PC-3 (cell line): ENCODE measurements around the gene ESF1. TPM values are rescaled to one million over a fixed set of nuclear protein-coding genes. Genes with fewer than 3 reads are reported as not detected.

Source experiments
- ATAC-seq: fragments of 200-7000 bp; cut with Tn5 transposase; 2 replicates; pipeline ENCODE4 v1.9.1; 2020; ENCODE audit warnings: mild to moderate bottlenecking, moderate library complexity
- BruUV-seq: library from RNA; stranded (reverse); fragments of 400-500 nt; replicated peaks from 2 replicates; lab custom pipeline; 2021; lab: Mats Ljungman, UMichigan
- CTCF ChIA-PET: fragments of 300-600 bp; sonication (Branson Sonifier 250); formaldehyde crosslinking; loops from one replicate; lab custom pipeline; 2022; ENCODE audit warnings: antibody characterized with exemption; lab: Charles Lee
- POLR2A ChIA-PET: fragments of 300-600 bp; sonication (Branson Sonifier 250); formaldehyde crosslinking; loops from one replicate; lab custom pipeline; 2022; ENCODE audit warnings: antibody characterized with exemption; ENCODE audit not compliant: unreplicated experiment; lab: Charles Lee
- DNase-seq: peaks from one replicate; pipeline ENCODE4 v3.0.0-alpha.2; 2015
- H2AFZ ChIP-seq: fragments of 300-600 bp; sonication (generic); 2 replicates; pipeline ENCODE4 v1.6.0; 2016; ENCODE audit warnings: antibody characterized with exemption, low read length
- H3F3A ChIP-seq: fragments of 300-600 bp; sonication (generic); one replicate; pipeline ENCODE4 v1.6.0; 2017; ENCODE audit warnings: antibody characterized with exemption, low read length, control low read depth, mild to moderate bottlenecking; ENCODE audit not compliant: unreplicated experiment
- H3K27ac ChIP-seq: fragments of 300-600 bp; sonication (generic); 2 replicates; pipeline ENCODE4 v1.5.1; 2016; ENCODE audit warnings: mild to moderate bottlenecking, low read length
- H3K27me3 ChIP-seq: fragments of 300-600 bp; sonication (generic); 2 replicates; pipeline ENCODE4 v1.6.1; 2016; ENCODE audit warnings: low read length, mixed read lengths
- H3K36me3 ChIP-seq: fragments of 300-600 bp; sonication (generic); 2 replicates; pipeline ENCODE4 v1.6.1; 2016; ENCODE audit warnings: low read depth, mixed run types, low read length, mixed read lengths
- H3K4me1 ChIP-seq: fragments of 300-600 bp; sonication (generic); 2 replicates; pipeline ENCODE4 v1.5.1; 2016; ENCODE audit warnings: low read length; ENCODE audit not compliant: insufficient read depth
- H3K4me2 ChIP-seq: fragments of 300-600 bp; sonication (generic); 2 replicates; pipeline ENCODE4 v1.6.0; 2016; ENCODE audit warnings: low read length
- H3K4me3 ChIP-seq: fragments of 300-600 bp; sonication (generic); 2 replicates; pipeline ENCODE4 v1.5.1; 2016; ENCODE audit warnings: mild to moderate bottlenecking, low read length, mixed read lengths
- H3K79me2 ChIP-seq: fragments of 300-600 bp; sonication (generic); 2 replicates; pipeline ENCODE4 v1.6.1; 2017; ENCODE audit warnings: low read length, mixed read lengths
- H3K9ac ChIP-seq: fragments of 300-600 bp; sonication (generic); 2 replicates; pipeline ENCODE4 v1.6.0; 2016; ENCODE audit warnings: mild to moderate bottlenecking, low read length
- H3K9me2 ChIP-seq: fragments of 300-600 bp; sonication (generic); replicated peaks from 2 replicates; pipeline ENCODE4 v1.6.1; 2016; ENCODE audit warnings: mixed run types, low read length, mixed read lengths
- H3K9me3 ChIP-seq: fragments of 300-600 bp; sonication (generic); 2 replicates; pipeline ENCODE4 v1.6.1; 2016; ENCODE audit warnings: low read length, mixed read lengths
- H4K20me1 ChIP-seq: fragments of 300-600 bp; sonication (generic); 2 replicates; pipeline ENCODE4 v1.6.1; 2016; ENCODE audit warnings: low read length, mixed read lengths
- CTCF ChIP-seq: fragments of 300-600 bp; sonication (generic); conservative IDR thresholded peaks from 2 replicates; pipeline ENCODE4 v1.5.1; 2017; ENCODE audit warnings: antibody characterized with exemption, low read depth, mild to moderate bottlenecking, low read length
- EZH2 ChIP-seq: fragments of 300-600 bp; sonication (generic); IDR thresholded peaks from one replicate; pipeline ENCODE4 v1.6.1; 2017; ENCODE audit warnings: antibody characterized with exemption, mild to moderate bottlenecking, low read length; ENCODE audit not compliant: unreplicated experiment
- EZH2phosphoT487 ChIP-seq: fragments of 300-600 bp; sonication (generic); IDR thresholded peaks from 2 replicates; pipeline ENCODE4 v1.6.1; 2018; ENCODE audit warnings: mild to moderate bottlenecking, antibody characterized with exemption, low read length, borderline replicate concordance
- intact Hi-C: fragments of 100-400 bp; cut with micrococcal nuclease; formaldehyde crosslinking; loops from 2 replicates; pipeline ENCODE4 v1.9.0; 2023
- total RNA-seq: library from RNA; depleted of rRNA; stranded (reverse); fragments of >200 nt; gene quantifications from 2 replicates; pipeline ENCODE4 v1.2.3, GENCODE V29; 2014

ESF1 gene
- total RNA-seq, 1 experiment from 2014 or later, result 13.7 TPM

GRCh38 chr20:13692802-13693736 lies 91.7 kb downstream of the ESF1 start:
- no TSS peak for BruUV-seq
- H3K4me2 ChIP-seq, result no peak overlapping the region
- no peak overlapping the region for H3K4me3 ChIP-seq
- H3K79me2 ChIP-seq, result no peaks in the 10 kb centered on the region
- intact Hi-C loops, result no loop called here
- POLR2A ChIA-PET, result no interaction called here
- H3K9me2 ChIP-seq, result no peaks in the 10 kb centered on the region
- no peak overlapping the region for H3K27ac ChIP-seq
- H2AFZ ChIP-seq, result no peak overlapping the region
- no peak overlapping the region for H3K9ac ChIP-seq
- CTCF ChIA-PET, result no interaction called here
- DNase-seq, result no peak
- ATAC-seq, result no peak
- H3K27me3 ChIP-seq, result peaks cover 20% of the 10 kb centered on the region
- no peaks in the 10 kb centered on the region for H3F3A ChIP-seq
- H3K36me3 ChIP-seq, result no peaks in the 10 kb centered on the region
- no peaks in the 10 kb centered on the region for H3K9me3 ChIP-seq
- no peaks in the 10 kb centered on the region for H3K4me1 ChIP-seq
- TF ChIP-seq CTCF (no peak), EZH2phosphoT487 (no peak), EZH2 (no peak)
- no peaks in the 10 kb centered on the region for H4K20me1 ChIP-seq

GRCh38 chr20:13690943-13691342 lies 93.8 kb downstream of the ESF1 start:
- no peak overlapping the region for H3K4me3 ChIP-seq
- ATAC-seq, result no peak
- intact Hi-C loops, result no loop called here
- no peaks in the 10 kb centered on the region for H3K79me2 ChIP-seq
- TF ChIP-seq EZH2phosphoT487 (no peak), EZH2 (no peak), CTCF (no peak)
- H3K36me3 ChIP-seq, result no peaks in the 10 kb centered on the region
- H3F3A ChIP-seq, result no peaks in the 10 kb centered on the region
- no peak overlapping the region for H3K4me2 ChIP-seq
- no peaks in the 10 kb centered on the region for H3K9me2 ChIP-seq
- H3K9ac ChIP-seq, result no peak overlapping the region
- ChIA-PET CTCF (no interaction called here), POLR2A (no interaction called here)
- no peak overlapping the region for H2AFZ ChIP-seq
- no peaks in the 10 kb centered on the region for H3K9me3 ChIP-seq
- H3K27me3 ChIP-seq, result peaks cover 26% of the 10 kb centered on the region
- no peaks in the 10 kb centered on the region for H3K4me1 ChIP-seq
- no TSS peak for BruUV-seq
- no peak overlapping the region for H3K27ac ChIP-seq
- H4K20me1 ChIP-seq, result no peaks in the 10 kb centered on the region
- DNase-seq, result no peak

- TF ChIP-seq EZH2phosphoT487 (no peak), CTCF (no peak), EZH2 (no peak)
- POLR2A ChIA-PET, result interaction anchor here (0.6 kb wide), 2 partner anchors 9 to 271 kb away, joined by 3 to 9 read pairs; no protein-coding TSS in a partner anchor
- no peak overlapping the region for H3K4me3 ChIP-seq
- H3K4me2 ChIP-seq, result no peak overlapping the region
- H3K9me2 ChIP-seq, result no peaks in the 10 kb centered on the region
- peaks cover 26% of the 10 kb centered on the region for H3K27me3 ChIP-seq
- no peaks in the 10 kb centered on the region for H3K36me3 ChIP-seq
- BruUV-seq, result no TSS peak
- no peak overlapping the region for H3K9ac ChIP-seq
- H3K27ac ChIP-seq, result no peak overlapping the region
- no peak for ATAC-seq
- intact Hi-C loops, result no loop called here
- no peak overlapping the region for H2AFZ ChIP-seq
- no peaks in the 10 kb centered on the region for H3F3A ChIP-seq
- H3K79me2 ChIP-seq, result no peaks in the 10 kb centered on the region
- H4K20me1 ChIP-seq, result no peaks in the 10 kb centered on the region
- H3K9me3 ChIP-seq, result no peaks in the 10 kb centered on the region
- CTCF ChIA-PET, result no interaction called here
- DNase-seq, result no peak
- H3K4me1 ChIP-seq, result no peaks in the 10 kb centered on the region
Observed at GRCh38 chr20:13687815-13688214, 96.9 kb downstream of the ESF1 start.
